ENCODE measurements around the gene OR51V1.
A peak's percentile ranks its signal among the peaks of the same experiment; 100 is the strongest.

OR51V1 gene

DNA sequence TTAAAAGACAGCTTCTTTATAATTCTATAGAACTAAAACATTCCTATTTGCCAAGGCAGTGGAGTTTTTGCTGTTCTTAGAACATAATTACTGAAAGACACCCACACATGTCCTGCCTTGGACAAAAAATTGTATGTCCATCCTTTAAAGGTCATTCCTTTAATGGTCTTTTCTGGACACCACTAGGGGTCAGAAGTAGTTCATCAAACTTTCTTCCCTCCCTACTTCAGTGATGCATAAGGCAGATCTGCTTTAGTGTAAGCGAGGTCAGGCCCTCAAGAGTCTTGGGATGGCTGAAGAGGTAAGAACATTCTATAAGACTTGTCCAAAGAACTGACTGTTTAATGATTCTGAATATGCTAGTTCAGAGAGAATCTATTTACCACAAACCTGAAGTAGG, 4.3 kb upstream of the OR51V1 start:
- no peak overlapping the region for H3K9ac ChIP-seq (ENCODE audit: low read length)
- no peak overlapping the region for H4K91ac ChIP-seq (ENCODE audit: low read length)
- H3K36me3 ChIP-seq (ENCODE audit: control insufficient read depth in 1 of 2, insufficient read depth in 2 of 2, low read depth in 1 of 2, low read length in 2 of 2): no peaks in the 10 kb centered on the region
- H3K4me1 ChIP-seq (ENCODE audit: control insufficient read depth, insufficient read depth, low read depth, low read length): no peaks in the 10 kb centered on the region
- no peak overlapping the region for H3K4me2 ChIP-seq (ENCODE audit: low read length, poor library complexity, severe bottlenecking)
- no peak overlapping the region for H2AK5ac ChIP-seq (ENCODE audit: low read length, severe bottlenecking)
- H3K4ac ChIP-seq (ENCODE audit: low read depth in 1 of 2, low read length in 2 of 2): no peak overlapping the region
- no peak overlapping the region for H2BK120ac ChIP-seq (ENCODE audit: low read depth, low read length)
- H2BK5ac ChIP-seq (ENCODE audit: low read depth, low read length, poor library complexity, severe bottlenecking): no peak overlapping the region
- H3K9me3 ChIP-seq (ENCODE audit: control insufficient read depth, low read length): no peaks in the 10 kb centered on the region
- H2BK15ac ChIP-seq (ENCODE audit: low read depth, poor library complexity, severe bottlenecking): no peak overlapping the region
- no peaks in the 10 kb centered on the region for H3K27me3 ChIP-seq (ENCODE audit: control insufficient read depth in 1 of 2, insufficient read depth in 1 of 2, low read length in 2 of 2)
- DNase-seq: peak; percentile 77
- no peak overlapping the region for H3K4me3 ChIP-seq (ENCODE audit: insufficient read depth in 1 of 2, low read depth in 1 of 2, low read length in 2 of 2)
- no peak overlapping the region for H3K14ac ChIP-seq (ENCODE audit: low read length in 2 of 2)
- H4K8ac ChIP-seq (ENCODE audit: low read length): no peak overlapping the region
- no peak overlapping the region for H3K23ac ChIP-seq (ENCODE audit: low read length in 2 of 2)
- no peak overlapping the region for H2BK12ac ChIP-seq (ENCODE audit: low read length in 2 of 2)
- no CpG with 5 or more reads among the region's 1 CpG for WGBS
- H3K18ac ChIP-seq (ENCODE audit: low read depth in 1 of 2, low read length in 2 of 2): no peak overlapping the region
- H3K27ac ChIP-seq (ENCODE audit: low read length, poor library complexity, severe bottlenecking): no peak overlapping the region
- no peaks in the 10 kb centered on the region for H3K79me1 ChIP-seq (replicated peaks; ENCODE audit: low read length, poor library complexity, severe bottlenecking)
- no peak overlapping the region for H2AFZ ChIP-seq (ENCODE audit: low read depth, low read length)

DNA sequence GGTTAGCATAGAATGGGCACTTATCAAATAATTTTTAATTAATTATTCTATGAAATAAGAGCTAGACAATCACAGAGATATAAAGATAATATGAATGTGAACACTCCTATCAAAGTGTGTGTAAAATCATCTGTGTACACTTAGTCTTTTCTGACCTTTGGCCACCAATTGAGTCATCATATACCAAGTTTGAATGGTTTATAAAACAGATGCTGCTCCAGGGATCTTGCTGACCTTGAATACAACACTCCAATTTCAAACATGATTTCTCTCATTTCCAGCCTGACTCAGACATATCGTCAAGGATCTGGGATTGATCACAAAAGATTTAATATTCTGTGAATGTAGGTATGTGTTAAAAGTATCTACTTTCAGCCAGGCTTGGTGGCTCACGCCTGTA, 2.9 kb upstream of the OR51V1 start:
- Histone ChIP-seq H2BK12ac (ENCODE audit: low read length in 2 of 2) (no peak overlapping the region), H3K9me3 (ENCODE audit: control insufficient read depth, low read length) (no peaks in the 10 kb centered on the region), H4K8ac (ENCODE audit: low read length) (no peak overlapping the region), H3K4me3 (ENCODE audit: insufficient read depth in 1 of 2, low read depth in 1 of 2, low read length in 2 of 2) (no peak overlapping the region), H2AFZ (ENCODE audit: low read depth, low read length) (no peak overlapping the region), H3K27ac (ENCODE audit: low read length, poor library complexity, severe bottlenecking) (no peak overlapping the region), H2BK15ac (ENCODE audit: low read depth, poor library complexity, severe bottlenecking) (no peak overlapping the region), H3K4me2 (ENCODE audit: low read length, poor library complexity, severe bottlenecking) (no peak overlapping the region), H3K79me1 (replicated peaks; ENCODE audit: low read length, poor library complexity, severe bottlenecking) (no peaks in the 10 kb centered on the region), H4K91ac (ENCODE audit: low read length) (no peak overlapping the region), H3K4me1 (ENCODE audit: control insufficient read depth, insufficient read depth, low read depth, low read length) (no peaks in the 10 kb centered on the region), H2AK5ac (ENCODE audit: low read length, severe bottlenecking) (no peak overlapping the region), H3K9ac (ENCODE audit: low read length) (no peak overlapping the region), H2BK120ac (ENCODE audit: low read depth, low read length) (no peak overlapping the region), H3K14ac (ENCODE audit: low read length in 2 of 2) (no peak overlapping the region), H2BK5ac (ENCODE audit: low read depth, low read length, poor library complexity, severe bottlenecking) (no peak overlapping the region), H3K23ac (ENCODE audit: low read length in 2 of 2) (no peak overlapping the region), H3K18ac (ENCODE audit: low read depth in 1 of 2, low read length in 2 of 2) (no peak overlapping the region), H3K27me3 (ENCODE audit: control insufficient read depth in 1 of 2, insufficient read depth in 1 of 2, low read length in 2 of 2) (no peaks in the 10 kb centered on the region), H3K4ac (ENCODE audit: low read depth in 1 of 2, low read length in 2 of 2) (no peak overlapping the region), H3K36me3 (ENCODE audit: control insufficient read depth in 1 of 2, insufficient read depth in 2 of 2, low read depth in 1 of 2, low read length in 2 of 2) (no peaks in the 10 kb centered on the region)
- 94% methylated on average over 2 of the region's 2 CpGs for WGBS
- no peak for DNase-seq

DNA sequence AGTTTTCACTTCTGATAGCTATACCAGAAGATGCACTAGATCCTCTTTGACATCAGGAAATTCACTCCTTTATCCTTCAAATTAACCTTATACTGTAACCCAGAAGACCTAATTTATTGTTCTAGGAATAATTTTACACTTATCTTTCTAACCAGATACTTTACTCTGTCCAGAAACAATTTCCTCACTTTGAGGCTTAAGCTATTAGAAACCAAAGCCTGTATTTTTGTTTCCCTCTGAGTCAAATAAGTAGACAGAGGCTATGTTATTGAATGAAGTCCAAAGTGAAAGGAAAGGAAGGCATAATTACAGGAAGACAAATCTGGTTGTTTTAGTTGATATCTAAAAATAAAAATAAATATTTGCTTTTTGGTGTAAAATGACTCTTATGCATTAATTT, 2.2 kb downstream of the OR51V1 start:
- Histone ChIP-seq H3K27me3 (ENCODE audit: control insufficient read depth in 1 of 2, insufficient read depth in 1 of 2, low read length in 2 of 2) (no peaks in the 10 kb centered on the region), H2BK120ac (ENCODE audit: low read depth, low read length) (no peak overlapping the region), H2BK5ac (ENCODE audit: low read depth, low read length, poor library complexity, severe bottlenecking) (no peak overlapping the region), H3K23ac (ENCODE audit: low read length in 2 of 2) (no peak overlapping the region), H3K9me3 (ENCODE audit: control insufficient read depth, low read length) (no peaks in the 10 kb centered on the region), H4K91ac (ENCODE audit: low read length) (no peak overlapping the region), H3K79me1 (replicated peaks; ENCODE audit: low read length, poor library complexity, severe bottlenecking) (no peaks in the 10 kb centered on the region), H3K14ac (ENCODE audit: low read length in 2 of 2) (no peak overlapping the region), H2AK5ac (ENCODE audit: low read length, severe bottlenecking) (no peak overlapping the region), H3K4ac (ENCODE audit: low read depth in 1 of 2, low read length in 2 of 2) (no peak overlapping the region), H2AFZ (ENCODE audit: low read depth, low read length) (no peak overlapping the region), H2BK12ac (ENCODE audit: low read length in 2 of 2) (no peak overlapping the region), H3K18ac (ENCODE audit: low read depth in 1 of 2, low read length in 2 of 2) (no peak overlapping the region), H3K4me1 (ENCODE audit: control insufficient read depth, insufficient read depth, low read depth, low read length) (no peaks in the 10 kb centered on the region), H3K36me3 (ENCODE audit: control insufficient read depth in 1 of 2, insufficient read depth in 2 of 2, low read depth in 1 of 2, low read length in 2 of 2) (no peaks in the 10 kb centered on the region), H4K8ac (ENCODE audit: low read length) (no peak overlapping the region), H3K9ac (ENCODE audit: low read length) (no peak overlapping the region), H2BK15ac (ENCODE audit: low read depth, poor library complexity, severe bottlenecking) (no peak overlapping the region), H3K27ac (ENCODE audit: low read length, poor library complexity, severe bottlenecking) (no peak overlapping the region), H3K4me3 (ENCODE audit: insufficient read depth in 1 of 2, low read depth in 1 of 2, low read length in 2 of 2) (no peak overlapping the region), H3K4me2 (ENCODE audit: low read length, poor library complexity, severe bottlenecking) (no peak overlapping the region)
- DNase-seq: no peak

DNA sequence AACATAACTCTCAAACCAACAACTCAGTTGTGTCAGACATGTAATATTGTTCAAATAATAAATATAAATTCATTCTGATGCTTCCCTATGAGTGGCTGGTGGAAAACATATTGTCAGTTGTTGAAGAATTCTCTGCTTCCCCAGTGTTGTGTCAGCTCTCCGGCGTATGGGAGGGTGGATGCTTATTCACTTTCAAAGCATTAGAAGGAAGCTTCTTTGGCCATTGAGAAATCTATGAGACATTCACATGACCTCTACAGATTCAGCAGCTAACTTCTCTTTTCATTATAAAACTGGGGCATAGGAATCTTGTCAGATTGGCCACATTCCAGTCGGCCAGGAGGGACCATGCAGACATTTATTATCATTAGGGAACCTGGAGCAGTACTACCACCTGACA, 2.9 kb downstream of the OR51V1 start:
- Histone ChIP-seq H2BK120ac (ENCODE audit: low read depth, low read length) (no peak overlapping the region), H4K8ac (ENCODE audit: low read length) (no peak overlapping the region), H2BK12ac (ENCODE audit: low read length in 2 of 2) (no peak overlapping the region), H2AFZ (ENCODE audit: low read depth, low read length) (no peak overlapping the region), H3K36me3 (ENCODE audit: control insufficient read depth in 1 of 2, insufficient read depth in 2 of 2, low read depth in 1 of 2, low read length in 2 of 2) (no peaks in the 10 kb centered on the region), H3K4me2 (ENCODE audit: low read length, poor library complexity, severe bottlenecking) (no peak overlapping the region), H3K4me1 (ENCODE audit: control insufficient read depth, insufficient read depth, low read depth, low read length) (no peaks in the 10 kb centered on the region), H3K23ac (ENCODE audit: low read length in 2 of 2) (no peak overlapping the region), H2BK15ac (ENCODE audit: low read depth, poor library complexity, severe bottlenecking) (no peak overlapping the region), H3K27me3 (ENCODE audit: control insufficient read depth in 1 of 2, insufficient read depth in 1 of 2, low read length in 2 of 2) (no peaks in the 10 kb centered on the region), H3K18ac (ENCODE audit: low read depth in 1 of 2, low read length in 2 of 2) (no peak overlapping the region), H3K9ac (ENCODE audit: low read length) (no peak overlapping the region), H3K79me1 (replicated peaks; ENCODE audit: low read length, poor library complexity, severe bottlenecking) (no peaks in the 10 kb centered on the region), H3K4ac (ENCODE audit: low read depth in 1 of 2, low read length in 2 of 2) (no peak overlapping the region), H3K4me3 (ENCODE audit: insufficient read depth in 1 of 2, low read depth in 1 of 2, low read length in 2 of 2) (no peak overlapping the region), H2BK5ac (ENCODE audit: low read depth, low read length, poor library complexity, severe bottlenecking) (no peak overlapping the region), H3K14ac (ENCODE audit: low read length in 2 of 2) (no peak overlapping the region), H2AK5ac (ENCODE audit: low read length, severe bottlenecking) (no peak overlapping the region), H3K9me3 (ENCODE audit: control insufficient read depth, low read length) (no peaks in the 10 kb centered on the region), H4K91ac (ENCODE audit: low read length) (no peak overlapping the region), H3K27ac (ENCODE audit: low read length, poor library complexity, severe bottlenecking) (no peak overlapping the region)
- 77% methylated on average over 3 of the region's 3 CpGs for WGBS
- DNase-seq: no peak
